H7 (cell line): ENCODE results near the gene VWA5B2. TPM values are rescaled to one million over a fixed set of nuclear protein-coding genes. Genes with fewer than 3 reads are reported as not detected.
A peak's percentile ranks its signal among the peaks of the same experiment; 100 is the strongest.
"Not testable (repeated sequence)": the region's sequence is repeated elsewhere in the genome, so short reads cannot be mapped to it uniquely, and the experiment has no call there.

Source experiments
- DNase-seq: peaks from one replicate; pipeline ENCODE4 v3.0.0; 2012
- H3K27me3 ChIP-seq: 2 replicates; pipeline ENCODE4 v1.6.0; 2011; ENCODE audit warnings: mild to moderate bottlenecking, low read length; ENCODE audit not compliant: control insufficient read depth, insufficient read depth
- H3K36me3 ChIP-seq: replicated peaks from 2 replicates; pipeline ENCODE4 v1.5.1; 2011; ENCODE audit warnings: low read length; ENCODE audit not compliant: control insufficient read depth, insufficient read depth
- H3K4me3 ChIP-seq: 2 replicates; pipeline ENCODE4 v1.5.1; 2011; ENCODE audit warnings: low read depth, mild to moderate bottlenecking, control low read depth, low read length, moderate library complexity; ENCODE audit not compliant: insufficient read depth
- total RNA-seq: library from RNA; depleted of rRNA; stranded (reverse); fragments of >200 nt; shearing (Covaris generic); gene quantifications from 2 replicates; pipeline ENCODE4 v1.2.3, GENCODE V29; 2014

VWA5B2 gene
- total RNA-seq, 1 experiment from 2014 or later, result not detected

GRCh38 chr3:184261270-184261853 is 32.0 kb downstream of the VWA5B2 start, which contains the start of gene CAMK2N2:
CAMK2N2 (minus strand) TSS chr3:184261553; CDS start chr3:184261285, 268 bp downstream.
- H3K36me3 ChIP-seq, result no peaks in the 10 kb centered on the region
- H3K27me3 ChIP-seq, result peaks cover 56% of the 10 kb centered on the region
- DNase-seq, result peak; percentile 98
- peak within 1 kb of the TSS; percentile 74 for H3K4me3 ChIP-seq

- Histone ChIP-seq H3K36me3 (no peaks in the 10 kb centered on the region), H3K27me3 (peaks cover 56% of the 10 kb centered on the region), H3K4me3 (peak overlapping the region; percentile 74)
- DNase-seq, result peak; percentile 83
These were observed 32.7 kb downstream of the VWA5B2 start for GRCh38 chr3:184261854-184262763.

- H3K36me3 ChIP-seq, result no peaks in the 10 kb centered on the region
- H3K4me3 ChIP-seq, result peak overlapping the region; percentile 74
- H3K27me3 ChIP-seq, result peaks cover 51% of the 10 kb centered on the region
- DNase-seq, result no peak
These were observed 33.4 kb downstream of the VWA5B2 start for GRCh38 chr3:184262764-184263179.

- peaks cover 14% of the 10 kb centered on the region for H3K27me3 ChIP-seq
- not testable (repeated sequence) for DNase-seq, H3K36me3 ChIP-seq, H3K4me3 ChIP-seq
These were observed 37.9 kb downstream of the VWA5B2 start for GRCh38 chr3:184267249-184267648.

- no peak overlapping the region for H3K4me3 ChIP-seq
- DNase-seq, result no peak
- H3K36me3 ChIP-seq, result no peaks in the 10 kb centered on the region
- H3K27me3 ChIP-seq, result peaks cover 25% of the 10 kb centered on the region
These were observed 42.9 kb downstream of the VWA5B2 start for GRCh38 chr3:184272269-184272668.

- DNase-seq, result no peak
- H3K27me3 ChIP-seq, result peaks cover 32% of the 10 kb centered on the region
- no peaks in the 10 kb centered on the region for H3K36me3 ChIP-seq
- peak overlapping the region; percentile 30; the same call in 1 of the 2 replicates for H3K4me3 ChIP-seq
These were observed 46.0 kb downstream of the VWA5B2 start for GRCh38 chr3:184275381-184275701.

- DNase-seq, result peak; percentile 80
- no peaks in the 10 kb centered on the region for H3K36me3 ChIP-seq
- H3K27me3 ChIP-seq, result peaks cover 32% of the 10 kb centered on the region
- peak within 1 kb of the TSS; percentile 30; the same call in 1 of the 2 replicates for H3K4me3 ChIP-seq
These were observed 46.9 kb downstream of the VWA5B2 start, which contains the start of gene ECE2 for GRCh38 chr3:184275961-184276910. ECE2 (plus strand) TSS chr3:184276022; CDS start chr3:184276154, 132 bp downstream.

- H3K27me3 ChIP-seq, result peaks cover 32% of the 10 kb centered on the region
- DNase-seq, result no peak
- H3K36me3 ChIP-seq, result no peaks in the 10 kb centered on the region
- no peak overlapping the region for H3K4me3 ChIP-seq
These were observed 48.0 kb downstream of the VWA5B2 start for GRCh38 chr3:184277366-184277765.

- no peak overlapping the region for H3K4me3 ChIP-seq
- H3K36me3 ChIP-seq, result no peaks in the 10 kb centered on the region
- DNase-seq, result no peak
- peaks cover 2% of the 10 kb centered on the region; the same call in 1 of the 2 replicates for H3K27me3 ChIP-seq
These were observed 53.6 kb downstream of the VWA5B2 start for GRCh38 chr3:184282941-184283340.

GRCh38 chr3:184283681-184284080 is 54.3 kb downstream of the VWA5B2 start:
- H3K36me3 ChIP-seq, result no peaks in the 10 kb centered on the region
- H3K4me3 ChIP-seq, result no peak overlapping the region
- no peak for DNase-seq
- no peaks in the 10 kb centered on the region; the same call in 1 of the 2 replicates for H3K27me3 ChIP-seq

GRCh38 chr3:184284696-184285095 is 55.3 kb downstream of the VWA5B2 start:
- H3K27me3 ChIP-seq, result peaks cover 2% of the 10 kb centered on the region; the same call in 1 of the 2 replicates
- no peak overlapping the region for H3K4me3 ChIP-seq
- peak; percentile 95 for DNase-seq
- H3K36me3 ChIP-seq, result no peaks in the 10 kb centered on the region

- Histone ChIP-seq H3K36me3 (no peaks in the 10 kb centered on the region), H3K27me3 (peaks cover 2% of the 10 kb centered on the region; the same call in 1 of the 2 replicates), H3K4me3 (no peak overlapping the region)
- DNase-seq, result peak; percentile 92
These were observed 60.1 kb downstream of the VWA5B2 start for GRCh38 chr3:184289426-184289938.

GRCh38 chr3:184290331-184290730 is 60.9 kb downstream of the VWA5B2 start:
- peaks cover 2% of the 10 kb centered on the region; the same call in 1 of the 2 replicates for H3K27me3 ChIP-seq
- no peak overlapping the region for H3K4me3 ChIP-seq
- no peaks in the 10 kb centered on the region for H3K36me3 ChIP-seq
- peak; percentile 71 for DNase-seq
